Renal pelvis (tissue), 3 donors: ENCODE results near the gene SYNGR2. TPM values are rescaled to one million over a fixed set of nuclear protein-coding genes. Genes with fewer than 3 reads are reported as not detected.

Source experiments
- polyA plus RNA-seq, 3 donors: library from polyadenylated mRNA; unstranded; fragments of 120-200 nt; gene quantifications; one replicate each; pipeline ENCODE4 v1.2.1, GENCODE V29; 2013; ENCODE audit not compliant: insufficient read length in 3 of 3

SYNGR2 gene
- polyA plus RNA-seq, 3 donors, result 71.5 to 79.1 (median 72.9) TPM

Other genes with a start within 250 kb of the SYNGR2 start
- gene TNRC6C, start 209.9 kb upstream of the SYNGR2 start, polyA plus RNA-seq, result 10 to 100 TPM; 12.1 to 18.0 (median 16.1) TPM
- 10 to 100 TPM; 29.1 to 38.4 (median 31.7) TPM for gene TMC6, start 39.8 kb upstream of the SYNGR2 start, polyA plus RNA-seq
- 1 to 10 TPM; 2.1 to 2.5 (median 2.4) TPM for gene TMC8, start 37.8 kb upstream of the SYNGR2 start, polyA plus RNA-seq
- under 1 TPM; 0.24 to 0.52 (median 0.41) TPM for gene C17orf99, start 22.2 kb upstream of the SYNGR2 start, polyA plus RNA-seq
- 10 to 100 TPM; 32.5 to 38.5 (median 33.1) TPM for gene TK1, start 18.5 kb downstream of the SYNGR2 start, polyA plus RNA-seq
- gene AFMID, start 18.8 kb downstream of the SYNGR2 start, polyA plus RNA-seq, result 10 to 100 TPM; 51.8 to 82.3 (median 73.6) TPM
- gene BIRC5, start 45.7 kb downstream of the SYNGR2 start, polyA plus RNA-seq, result 10 to 100 TPM; 26.5 to 32.4 (median 32.2) TPM
- not detected for gene TMEM235, start 63.0 kb downstream of the SYNGR2 start, polyA plus RNA-seq
- gene SOCS3, start 191.5 kb downstream of the SYNGR2 start, polyA plus RNA-seq, result 1 to 10 TPM; 7.1 to 8.8 (median 8.4) TPM
- gene PGS1, start 210.1 kb downstream of the SYNGR2 start, polyA plus RNA-seq, result 10 to 100 TPM; 46.3 to 58.6 (median 56.4) TPM